Fibroblast of skin of back (primary cell): ENCODE results near the gene TPSG1.
A peak's percentile ranks its signal among the peaks of the same experiment; 100 is the strongest.

ENCODE experiments used
- DNase-seq: peaks from one replicate; pipeline ENCODE4 v3.0.0-alpha.2; 2013

Gene TPSG1

DNA sequence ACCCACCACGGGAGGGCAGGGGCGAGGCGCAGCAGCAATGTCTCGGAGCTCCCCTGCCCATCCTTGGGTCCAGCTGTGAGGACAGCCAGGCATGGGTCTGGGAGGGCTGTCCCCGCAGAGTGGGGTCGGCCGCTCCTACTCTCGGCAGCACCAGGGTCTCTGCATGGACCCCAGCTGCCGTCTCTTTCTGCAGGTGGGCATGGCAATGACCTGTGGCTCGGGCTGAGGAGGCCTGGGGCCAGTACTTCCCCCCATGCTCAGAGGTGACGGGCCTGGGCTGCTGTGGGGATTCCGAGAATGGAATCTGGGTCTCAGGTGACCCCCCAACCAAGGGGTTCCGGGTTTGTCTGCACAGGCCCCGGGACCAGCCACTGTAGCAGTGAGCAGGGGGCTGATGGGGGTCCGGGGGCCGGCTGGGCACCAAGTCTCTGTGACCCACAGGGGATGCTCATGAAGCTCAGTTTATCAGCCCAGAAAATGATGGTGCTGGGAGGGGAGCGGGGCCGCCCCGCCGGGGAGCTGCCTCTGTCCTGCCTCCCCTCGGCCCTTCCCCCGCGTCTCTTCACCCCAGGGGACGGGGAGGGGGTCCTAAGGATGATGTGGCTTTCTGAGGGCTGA, 48.7 kb downstream of the TPSG1 start:
- DNase-seq = no peak

- no peak for DNase-seq
Measured at GRCh38 chr16:1175566-1176279, 49.3 kb downstream of the TPSG1 start.

GRCh38 chr16:1174477-1175357, 50.4 kb downstream of the TPSG1 start:
- DNase-seq = peak; percentile 46

GRCh38 chr16:1173788-1174451, 51.1 kb downstream of the TPSG1 start:
- DNase-seq = no peak

DNA sequence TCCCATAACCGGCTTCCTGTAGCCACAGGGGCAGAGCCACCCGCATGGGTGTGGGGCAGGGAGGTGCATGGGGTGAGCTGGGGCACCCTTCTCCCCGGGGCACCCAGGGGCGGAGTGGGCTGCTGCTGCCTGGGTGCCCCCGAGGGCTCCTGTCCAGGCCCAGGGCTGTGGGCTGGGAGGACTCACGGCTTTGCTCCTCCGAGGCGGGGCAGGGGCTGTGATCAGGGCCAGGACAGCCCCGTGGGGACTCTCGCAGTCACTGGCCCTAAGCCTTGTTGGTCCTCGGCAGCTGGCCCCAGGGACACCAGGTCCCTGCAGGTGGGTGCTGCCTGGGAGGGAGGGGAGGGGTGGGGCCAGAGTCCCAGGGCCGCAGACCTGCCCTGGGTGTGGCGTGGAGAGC, 52.4 kb downstream of the TPSG1 start:
- DNase-seq = no peak

DNA sequence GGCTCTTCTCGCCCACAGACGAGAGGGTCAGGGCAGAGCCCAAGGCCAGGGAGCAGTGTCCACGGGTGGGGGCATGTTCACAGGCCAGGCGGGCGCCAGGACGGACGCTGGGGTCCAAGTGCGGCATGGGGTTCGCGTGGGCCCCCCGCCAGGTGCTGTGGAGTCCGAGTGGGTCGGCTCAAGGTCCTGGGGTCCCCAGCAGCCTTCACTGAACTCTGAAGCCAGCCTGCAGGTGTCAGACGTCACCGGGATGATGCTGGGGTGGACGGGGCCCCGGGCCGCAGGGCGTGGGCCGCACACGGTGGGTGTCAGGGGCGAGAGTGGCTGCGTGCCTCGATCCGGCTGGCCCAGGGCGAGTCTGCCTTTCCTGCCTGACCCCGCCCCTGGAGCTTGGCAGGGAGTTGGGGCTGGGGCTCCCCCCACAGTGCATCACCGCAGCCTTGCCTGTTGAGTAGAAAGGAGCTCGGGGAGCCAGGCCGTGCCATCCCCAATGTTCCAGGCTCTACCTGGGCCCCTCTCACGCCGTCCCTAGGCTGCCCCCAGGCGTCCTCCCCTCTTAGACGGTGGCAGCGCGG, 53.1 kb downstream of the TPSG1 start:
- DNase-seq = no peak
